Measurements from ENCODE around the gene MED4. TPM values are rescaled to one million over a fixed set of nuclear protein-coding genes. Genes with fewer than 3 reads are reported as not detected.

The MED4 gene
- total RNA-seq = 21.2 and 26.1 TPM in 2 replicates

- peak; percentile 98 for DNase-seq (ENCODE audit: insufficient read length, low spot score, missing footprints)
- Histone ChIP-seq H4K20me1 (ENCODE audit: insufficient read depth, low read length) (peaks cover 25% of the 10 kb centered on the region), H3K27me3 (ENCODE audit: insufficient read depth, low read length) (no peaks in the 10 kb centered on the region), H3K9me3 (ENCODE audit: low read depth, low read length) (no peaks in the 10 kb centered on the region), H3K4me1 (ENCODE audit: insufficient read depth, low read length) (peaks cover 10% of the 10 kb centered on the region), H3K4me3 (ENCODE audit: insufficient read depth, low read length) (peak within 1 kb of the TSS; percentile 83), H3K4me2 (ENCODE audit: insufficient read depth, low read length) (peak within 1 kb of the TSS; percentile 100), H3K27ac (ENCODE audit: low read depth, low read length) (peak within 1 kb of the TSS; percentile 85), H2AFZ (ENCODE audit: low read length) (peak within 1 kb of the TSS; percentile 86), H3K36me3 (ENCODE audit: insufficient read depth, low read length) (no peaks in the 10 kb centered on the region), H3K79me2 (ENCODE audit: insufficient read depth, low read length) (peaks cover 50% of the 10 kb centered on the region)
- peak; percentile 99 for TF ChIP-seq CTCF (IDR thresholded peaks at IDR 0.05; ENCODE audit: extremely low read depth, low read depth, low read length)
Measured at GRCh38 chr13:48094781-48095502, at the start of gene MED4. Gene MED4, minus strand, starts transcription at chr13:48095104. Its CDS starts 26 bp downstream, at chr13:48095078.

- H3K27ac ChIP-seq (ENCODE audit: low read depth, low read length) = no peak overlapping the region
- peak; percentile 23 for DNase-seq (ENCODE audit: insufficient read length, low spot score, missing footprints)
- no peaks in the 10 kb centered on the region for H3K4me1 ChIP-seq (ENCODE audit: insufficient read depth, low read length)
- no peak overlapping the region for H3K4me2 ChIP-seq (ENCODE audit: insufficient read depth, low read length)
- H3K4me3 ChIP-seq (ENCODE audit: insufficient read depth, low read length) = no peak overlapping the region
- no peak for TF ChIP-seq CTCF (IDR thresholded peaks at IDR 0.05; ENCODE audit: extremely low read depth, low read depth, low read length)
- no peaks in the 10 kb centered on the region for H3K79me2 ChIP-seq (ENCODE audit: insufficient read depth, low read length)
- no peaks in the 10 kb centered on the region for H4K20me1 ChIP-seq (ENCODE audit: insufficient read depth, low read length)
- H3K36me3 ChIP-seq (ENCODE audit: insufficient read depth, low read length) = no peaks in the 10 kb centered on the region
- H2AFZ ChIP-seq (ENCODE audit: low read length) = peak overlapping the region; percentile 27
- H3K9me3 ChIP-seq (ENCODE audit: low read depth, low read length) = no peaks in the 10 kb centered on the region
- H3K27me3 ChIP-seq (ENCODE audit: insufficient read depth, low read length) = no peaks in the 10 kb centered on the region
Measured at GRCh38 chr13:48144413-48145035, 49.6 kb upstream of the MED4 start.

GRCh38 chr13:48142436-48142835 lies 47.5 kb upstream of the MED4 start:
- no peak overlapping the region for H2AFZ ChIP-seq (ENCODE audit: low read length)
- no peak for DNase-seq (ENCODE audit: insufficient read length, low spot score, missing footprints)
- no peak overlapping the region for H3K4me3 ChIP-seq (ENCODE audit: insufficient read depth, low read length)
- no peaks in the 10 kb centered on the region for H3K27me3 ChIP-seq (ENCODE audit: insufficient read depth, low read length)
- H3K9me3 ChIP-seq (ENCODE audit: low read depth, low read length) = no peaks in the 10 kb centered on the region
- H3K27ac ChIP-seq (ENCODE audit: low read depth, low read length) = no peak overlapping the region
- H3K4me1 ChIP-seq (ENCODE audit: insufficient read depth, low read length) = no peaks in the 10 kb centered on the region
- H4K20me1 ChIP-seq (ENCODE audit: insufficient read depth, low read length) = no peaks in the 10 kb centered on the region
- no peak for TF ChIP-seq CTCF (IDR thresholded peaks at IDR 0.05; ENCODE audit: extremely low read depth, low read depth, low read length)
- H3K36me3 ChIP-seq (ENCODE audit: insufficient read depth, low read length) = no peaks in the 10 kb centered on the region
- H3K4me2 ChIP-seq (ENCODE audit: insufficient read depth, low read length) = no peak overlapping the region
- no peaks in the 10 kb centered on the region for H3K79me2 ChIP-seq (ENCODE audit: insufficient read depth, low read length)

- no peak for TF ChIP-seq CTCF (IDR thresholded peaks at IDR 0.05; ENCODE audit: extremely low read depth, low read depth, low read length)
Measured at GRCh38 chr13:48138270-48138669, 43.4 kb upstream of the MED4 start.

More at GRCh38 chr13:48138270-48138669, 43.4 kb upstream of the MED4 start:
- Histone ChIP-seq H2AFZ (ENCODE audit: low read length) (no peak overlapping the region), H3K36me3 (ENCODE audit: insufficient read depth, low read length) (no peaks in the 10 kb centered on the region), H3K27me3 (ENCODE audit: insufficient read depth, low read length) (no peaks in the 10 kb centered on the region), H3K27ac (ENCODE audit: low read depth, low read length) (no peak overlapping the region), H3K4me3 (ENCODE audit: insufficient read depth, low read length) (no peak overlapping the region), H3K4me1 (ENCODE audit: insufficient read depth, low read length) (no peaks in the 10 kb centered on the region), H4K20me1 (ENCODE audit: insufficient read depth, low read length) (no peaks in the 10 kb centered on the region), H3K79me2 (ENCODE audit: insufficient read depth, low read length) (no peaks in the 10 kb centered on the region), H3K4me2 (ENCODE audit: insufficient read depth, low read length) (no peak overlapping the region), H3K9me3 (ENCODE audit: low read depth, low read length) (no peaks in the 10 kb centered on the region)
- DNase-seq (ENCODE audit: insufficient read length, low spot score, missing footprints) = no peak

Measured in osteoblast (primary cell).